Kidney epithelial cell (primary cell): ENCODE data around the gene FRAT2. TPM values are rescaled to one million over a fixed set of nuclear protein-coding genes. Genes with fewer than 3 reads are reported as not detected.

Source experiments
- DNase-seq: peaks from one replicate; pipeline ENCODE4 v3.0.0-alpha.2; 2010; ENCODE audit warnings: low read depth
- H3K27me3 ChIP-seq: 2 replicates; pipeline ENCODE4 v1.6.0; 2011; ENCODE audit warnings: low read length; ENCODE audit not compliant: control insufficient read depth, insufficient read depth
- H3K36me3 ChIP-seq: 2 replicates; pipeline ENCODE4 v1.5.1; 2011; ENCODE audit warnings: low read length; ENCODE audit not compliant: control insufficient read depth, insufficient read depth
- H3K4me3 ChIP-seq: 2 replicates; pipeline ENCODE4 v1.5.1; 2011; ENCODE audit warnings: low read depth, mild to moderate bottlenecking, control low read depth, low read length
- CTCF ChIP-seq: IDR thresholded peaks from 2 replicates; pipeline ENCODE4 v1.5.1; 2011; ENCODE audit warnings: mild to moderate bottlenecking, moderate library complexity, low read length, control low read depth, inconsistent platforms; ENCODE audit not compliant: insufficient read depth, poor library complexity, severe bottlenecking
- total RNA-seq: library from RNA; depleted of rRNA; stranded (reverse); fragments of >200 nt; gene quantifications from 2 replicates; pipeline ENCODE4 v1.2.3, GENCODE V29; 2015

The FRAT2 gene
- total RNA-seq, 1 donor from 2014 or later = 10.7 TPM

GRCh38 chr10:97328646-97329453 is 5.7 kb downstream of the FRAT2 start:
- H3K36me3 ChIP-seq = no peaks in the 10 kb centered on the region
- TF ChIP-seq CTCF = no peak
- DNase-seq = no peak

GRCh38 chr10:97327348-97328294 is 6.9 kb downstream of the FRAT2 start:
- no peak for TF ChIP-seq CTCF
- Histone ChIP-seq H3K27me3 (no peaks in the 10 kb centered on the region), H3K36me3 (no peaks in the 10 kb centered on the region), H3K4me3 (no peak overlapping the region)
- DNase-seq = no peak

More at GRCh38 chr10:97328646-97329453, 5.7 kb downstream of the FRAT2 start:
- H3K4me3 ChIP-seq = no peak overlapping the region
- H3K27me3 ChIP-seq = no peaks in the 10 kb centered on the region

- DNase-seq = no peak
- H3K27me3 ChIP-seq = peaks cover 4% of the 10 kb centered on the region
- no peak for TF ChIP-seq CTCF
- no peak overlapping the region for H3K4me3 ChIP-seq
- H3K36me3 ChIP-seq = no peaks in the 10 kb centered on the region
Measured at GRCh38 chr10:97325754-97326153, 8.8 kb downstream of the FRAT2 start.

GRCh38 chr10:97323501-97323900 is 11.0 kb downstream of the FRAT2 start:
- no peak for TF ChIP-seq CTCF
- no peak for DNase-seq
- H3K4me3 ChIP-seq = no peak overlapping the region

GRCh38 chr10:97321804-97322190 is 12.7 kb downstream of the FRAT2 start:
- no peak overlapping the region for H3K4me3 ChIP-seq
- TF ChIP-seq CTCF = no peak

More at GRCh38 chr10:97323501-97323900, 11.0 kb downstream of the FRAT2 start:
- peaks cover 8% of the 10 kb centered on the region for H3K27me3 ChIP-seq
- H3K36me3 ChIP-seq = no peaks in the 10 kb centered on the region

More at GRCh38 chr10:97321804-97322190, 12.7 kb downstream of the FRAT2 start:
- Histone ChIP-seq H3K36me3 (no peaks in the 10 kb centered on the region), H3K27me3 (peaks cover 8% of the 10 kb centered on the region)
- DNase-seq = no peak
